SH-SY5Y (cell line): ENCODE results near the gene RACK1.

ENCODE experiments used
- GATA2 ChIP-seq: IDR thresholded peaks from 2 replicates; pipeline ENCODE4 v1.6.1; 2011; ENCODE audit warnings: mild to moderate bottlenecking, low read depth, low read length
- GATA3 ChIP-seq: IDR thresholded peaks from 2 replicates; pipeline ENCODE4 v1.6.1; 2011; ENCODE audit warnings: low read depth, mild to moderate bottlenecking, low read length, moderate library complexity

DNA sequence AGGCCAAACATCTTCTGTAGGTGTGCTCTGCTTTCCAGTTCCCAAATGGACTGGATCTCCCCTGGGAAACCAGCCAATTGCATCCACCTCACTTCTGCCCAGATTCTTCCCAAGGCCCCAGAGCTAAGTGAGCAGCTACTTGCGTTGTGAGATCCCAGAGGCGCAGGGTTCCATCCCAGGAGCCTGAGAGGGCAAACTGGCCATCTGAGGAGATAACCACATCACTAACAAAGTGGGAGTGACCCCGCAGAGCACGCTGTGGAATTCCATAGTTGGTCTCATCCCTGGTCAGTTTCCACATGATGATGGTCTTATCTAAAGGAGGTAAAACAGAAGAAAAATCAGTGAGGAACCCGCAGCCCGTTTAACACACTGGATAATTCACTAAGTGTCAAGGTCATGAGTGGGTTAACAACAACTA, 1.7 kb downstream of the RACK1 start:
- no peak for TF ChIP-seq GATA2
- TF ChIP-seq GATA3 = no peak
